WERI-Rb-1 (cell line): ENCODE results near the gene CPLX1.
"Not testable (repeated sequence)": the region's sequence is repeated elsewhere in the genome, so short reads cannot be mapped to it uniquely, and the experiment has no call there.

Source experiments
- DNase-seq: peaks from one replicate; pipeline ENCODE4 v3.0.0-alpha.2; 2020
- H3K27ac ChIP-seq: fragments of 250-450 bp; sonication (Bioruptor Pico); 2 replicates; pipeline ENCODE4 v1.5.1; 2020; ENCODE audit warnings: mild to moderate bottlenecking, moderate library complexity
- H3K27me3 ChIP-seq: fragments of 250-450 bp; sonication (Bioruptor Pico); 2 replicates; pipeline ENCODE4 v1.5.1; 2021; ENCODE audit warnings: mild to moderate bottlenecking, low read depth, moderate library complexity; ENCODE audit not compliant: insufficient read depth, severe bottlenecking
- H3K36me3 ChIP-seq: fragments of 250-450 bp; sonication (Bioruptor Pico); 2 replicates; pipeline ENCODE4 v1.5.1; 2020; ENCODE audit warnings: mild to moderate bottlenecking, moderate library complexity
- H3K4me3 ChIP-seq: 2 replicates; pipeline ENCODE4 v1.5.1; 2011; ENCODE audit warnings: low read depth, mild to moderate bottlenecking, control low read depth, low read length
- H3K9me3 ChIP-seq: fragments of 250-450 bp; sonication (Bioruptor Pico); 2 replicates; pipeline ENCODE4 v1.5.1; 2021; ENCODE audit warnings: mild to moderate bottlenecking, moderate library complexity; ENCODE audit not compliant: severe bottlenecking
- CTCF ChIP-seq: IDR thresholded peaks from 2 replicates; pipeline ENCODE4 v1.5.1; 2011; ENCODE audit warnings: low read depth, mild to moderate bottlenecking, control low read depth, inconsistent platforms, low read length

Gene CPLX1

DNA sequence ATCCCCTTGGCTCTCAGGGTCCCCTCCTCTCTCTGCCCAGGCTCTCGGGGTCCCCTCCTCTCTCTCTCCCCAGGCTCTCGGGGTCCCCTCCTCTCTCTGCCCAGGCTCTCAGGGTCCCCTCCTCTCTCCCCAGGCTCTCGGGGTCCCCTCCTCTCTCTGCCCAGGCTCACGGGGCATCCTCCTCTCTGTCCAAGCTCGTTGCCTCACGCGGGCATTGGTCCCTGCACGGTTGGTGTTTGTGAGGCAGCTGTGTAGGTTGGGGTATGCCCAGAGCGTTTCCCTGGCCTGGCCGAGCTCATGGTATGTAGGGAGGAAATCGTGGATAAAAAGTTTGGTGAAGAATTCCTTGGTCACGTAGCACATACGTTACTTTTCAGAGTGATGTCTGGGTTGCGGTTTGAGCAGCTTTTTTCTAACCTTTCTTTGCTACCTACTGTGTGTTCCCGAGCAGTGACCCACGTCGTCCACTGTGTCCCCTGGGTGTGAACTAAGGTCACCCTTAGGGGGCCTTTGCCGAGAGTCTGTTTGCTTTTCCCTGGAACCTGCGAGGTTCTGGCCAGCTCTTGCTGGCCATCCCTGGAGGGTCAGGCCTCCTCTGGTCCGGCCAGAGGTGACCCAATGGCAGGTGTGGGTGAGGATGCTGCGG is 83.7 kb downstream of the CPLX1 start:
- no peak for DNase-seq
- H3K9me3 ChIP-seq, result no peaks in the 10 kb centered on the region
- no peak overlapping the region for H3K4me3 ChIP-seq
- no peaks in the 10 kb centered on the region for H3K27me3 ChIP-seq
- no peak for TF ChIP-seq CTCF
- H3K36me3 ChIP-seq, result peaks cover 38% of the 10 kb centered on the region
- H3K27ac ChIP-seq, result no peak overlapping the region

- peaks cover 45% of the 10 kb centered on the region for H3K36me3 ChIP-seq
- no peak overlapping the region for H3K4me3 ChIP-seq
- no peak overlapping the region for H3K27ac ChIP-seq
- H3K9me3 ChIP-seq, result no peaks in the 10 kb centered on the region
- no peak for TF ChIP-seq CTCF
- no peaks in the 10 kb centered on the region for H3K27me3 ChIP-seq
- DNase-seq, result no peak
Measured at GRCh38 chr4:740656-741282, 85.2 kb downstream of the CPLX1 start.

GRCh38 chr4:740011-740410 is 85.9 kb downstream of the CPLX1 start:
- no peak for TF ChIP-seq CTCF
- no peak for DNase-seq
- Histone ChIP-seq H3K27ac (no peak overlapping the region), H3K27me3 (no peaks in the 10 kb centered on the region), H3K36me3 (peaks cover 52% of the 10 kb centered on the region), H3K9me3 (no peaks in the 10 kb centered on the region), H3K4me3 (no peak overlapping the region)

DNA sequence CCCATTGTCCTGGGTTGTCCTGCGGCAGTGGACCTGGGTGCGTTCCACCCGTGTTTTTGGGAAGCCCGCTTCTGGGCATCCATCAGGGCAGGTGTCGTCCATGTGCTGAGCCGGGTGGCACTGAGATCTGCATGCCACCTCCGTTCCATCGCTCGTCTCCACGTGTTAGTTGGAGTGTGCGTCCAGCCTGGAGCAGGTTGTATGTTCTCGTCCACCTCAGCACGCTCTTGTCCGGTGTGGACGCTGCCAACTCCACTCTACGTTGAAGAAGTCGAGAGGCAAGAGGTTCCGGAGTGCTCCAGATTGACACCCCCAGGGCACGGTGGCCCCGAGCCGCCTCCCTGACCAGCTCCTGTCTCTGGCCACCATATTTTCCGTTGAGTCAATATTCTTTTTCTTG is 86.4 kb downstream of the CPLX1 start:
- DNase-seq, result no peak
- no peak overlapping the region for H3K27ac ChIP-seq
- no peaks in the 10 kb centered on the region for H3K27me3 ChIP-seq
- no peak for TF ChIP-seq CTCF
- H3K9me3 ChIP-seq, result no peaks in the 10 kb centered on the region
- H3K4me3 ChIP-seq, result no peak overlapping the region
- peaks cover 57% of the 10 kb centered on the region for H3K36me3 ChIP-seq

GRCh38 chr4:738781-739280 is 87.1 kb downstream of the CPLX1 start:
- H3K36me3 ChIP-seq, result peaks cover 61% of the 10 kb centered on the region
- H3K27me3 ChIP-seq, result no peaks in the 10 kb centered on the region
- TF ChIP-seq CTCF, result no peak
- H3K4me3 ChIP-seq, result no peak overlapping the region
- H3K9me3 ChIP-seq, result no peaks in the 10 kb centered on the region
- DNase-seq, result no peak
- H3K27ac ChIP-seq, result no peak overlapping the region

- peaks cover 77% of the 10 kb centered on the region for H3K36me3 ChIP-seq
- H3K9me3 ChIP-seq, result not testable (repeated sequence)
Measured at GRCh38 chr4:736561-736960, 89.4 kb downstream of the CPLX1 start.

More at GRCh38 chr4:736561-736960, 89.4 kb downstream of the CPLX1 start:
- not testable (repeated sequence) for H3K27me3 ChIP-seq, H3K4me3 ChIP-seq, H3K27ac ChIP-seq, DNase-seq
